NCI-H510A treated with DMSO at 0.1 percent for 48 hours (cell line): Measurements from ENCODE around the gene ETV7.

ENCODE experiments used
- DNase-seq: peaks from one replicate; lab custom pipeline; 2025; lab: John Stamatoyannopoulos, UW

Gene ETV7

DNA sequence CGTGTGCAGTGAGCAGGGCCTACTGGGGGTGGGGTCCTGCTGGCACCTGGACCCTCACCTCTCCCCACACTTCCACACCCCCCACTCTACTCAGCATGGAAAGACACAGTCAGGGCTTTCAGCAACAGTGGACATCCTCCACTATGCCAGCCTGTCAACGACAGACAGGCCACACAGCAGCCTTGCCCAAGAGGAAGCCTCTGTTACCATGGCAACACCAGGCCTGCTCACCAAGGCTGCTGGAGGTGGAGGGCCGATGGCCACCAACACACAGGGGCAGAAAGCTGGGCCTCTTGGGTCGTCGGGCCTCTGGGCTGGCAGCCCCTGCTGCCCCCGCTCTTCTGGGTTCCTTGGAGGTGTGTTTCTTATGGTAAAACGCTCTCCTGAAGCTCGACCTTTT is 64.4 kb downstream of the ETV7 start:
- DNase-seq: no peak

DNA sequence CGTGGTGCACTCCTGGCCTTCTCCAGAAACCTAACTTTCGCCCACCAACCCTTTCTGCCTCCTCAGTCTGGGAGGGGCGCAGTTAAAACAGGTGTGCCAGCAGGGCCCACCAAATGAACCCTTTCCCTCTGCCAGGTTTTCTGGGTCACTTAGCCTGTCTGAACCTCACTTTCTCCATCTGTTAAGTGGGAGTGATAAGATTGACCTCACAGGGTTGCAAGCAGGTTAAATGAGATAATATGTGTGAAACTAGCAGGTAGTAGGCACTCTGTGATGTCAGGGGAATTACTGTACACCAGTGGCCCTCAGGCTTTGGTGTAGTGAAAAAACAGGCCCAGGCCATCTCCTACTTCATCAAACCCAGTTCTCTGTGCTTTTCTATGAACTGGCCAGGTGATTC is 64.9 kb downstream of the ETV7 start:
- DNase-seq: no peak

DNA sequence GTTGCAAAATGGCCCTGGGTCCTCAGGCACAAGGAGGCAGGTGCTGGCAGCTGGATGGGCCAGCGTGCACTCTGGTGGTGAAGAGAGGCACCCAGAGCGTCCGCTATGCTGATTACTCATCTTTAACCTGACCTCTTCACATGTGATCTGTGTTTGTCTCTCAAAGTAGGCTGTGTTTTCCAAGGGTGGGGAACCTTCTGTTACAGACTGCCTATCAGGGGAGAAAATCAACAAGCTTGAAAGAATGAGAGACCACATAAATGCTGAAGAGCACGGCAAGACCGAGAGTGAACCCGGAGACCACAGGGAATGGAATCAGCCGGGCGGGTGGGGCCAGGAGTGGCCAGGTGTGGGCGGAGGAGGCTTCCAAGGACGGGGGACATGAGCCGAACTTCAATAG is 67.0 kb downstream of the ETV7 start:
- peak; percentile 93 for DNase-seq

DNA sequence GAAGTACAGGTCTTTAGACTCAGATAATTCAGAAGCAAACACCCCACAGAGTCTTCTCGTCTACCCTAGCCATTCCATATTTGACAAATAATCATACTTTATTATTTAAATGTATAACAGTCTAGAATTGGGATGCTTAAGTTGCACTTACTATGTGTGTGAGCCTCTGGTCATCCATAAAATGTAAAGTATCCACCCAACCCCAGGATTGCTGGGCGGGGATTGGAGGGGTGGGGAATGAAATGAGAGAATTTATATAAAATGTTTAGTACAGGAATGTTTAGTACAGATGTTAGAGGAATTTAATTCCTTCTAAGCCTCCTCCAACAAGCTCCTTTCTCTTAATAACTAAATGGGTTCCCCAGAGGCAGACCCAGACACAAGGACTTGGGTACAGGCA is 67.6 kb downstream of the ETV7 start:
- DNase-seq: no peak

DNA sequence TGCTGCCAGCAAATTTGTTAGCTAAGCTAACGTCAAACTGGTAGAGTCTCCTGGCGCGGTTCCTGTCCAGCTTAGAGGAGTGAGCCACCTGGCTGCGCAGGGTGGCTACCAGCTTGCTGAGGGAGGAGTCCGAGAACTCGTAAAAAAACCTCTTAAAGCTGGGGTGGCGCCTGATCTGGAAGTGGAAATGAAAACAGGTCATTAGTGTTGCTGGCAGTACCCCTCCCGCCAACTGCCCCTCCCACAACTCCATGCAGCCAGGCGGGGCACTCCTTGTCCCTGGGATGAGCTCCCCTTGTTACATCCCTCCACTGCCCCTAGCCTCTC is 68.1 kb downstream of the ETV7 start:
- peak; percentile 99 for DNase-seq

DNA sequence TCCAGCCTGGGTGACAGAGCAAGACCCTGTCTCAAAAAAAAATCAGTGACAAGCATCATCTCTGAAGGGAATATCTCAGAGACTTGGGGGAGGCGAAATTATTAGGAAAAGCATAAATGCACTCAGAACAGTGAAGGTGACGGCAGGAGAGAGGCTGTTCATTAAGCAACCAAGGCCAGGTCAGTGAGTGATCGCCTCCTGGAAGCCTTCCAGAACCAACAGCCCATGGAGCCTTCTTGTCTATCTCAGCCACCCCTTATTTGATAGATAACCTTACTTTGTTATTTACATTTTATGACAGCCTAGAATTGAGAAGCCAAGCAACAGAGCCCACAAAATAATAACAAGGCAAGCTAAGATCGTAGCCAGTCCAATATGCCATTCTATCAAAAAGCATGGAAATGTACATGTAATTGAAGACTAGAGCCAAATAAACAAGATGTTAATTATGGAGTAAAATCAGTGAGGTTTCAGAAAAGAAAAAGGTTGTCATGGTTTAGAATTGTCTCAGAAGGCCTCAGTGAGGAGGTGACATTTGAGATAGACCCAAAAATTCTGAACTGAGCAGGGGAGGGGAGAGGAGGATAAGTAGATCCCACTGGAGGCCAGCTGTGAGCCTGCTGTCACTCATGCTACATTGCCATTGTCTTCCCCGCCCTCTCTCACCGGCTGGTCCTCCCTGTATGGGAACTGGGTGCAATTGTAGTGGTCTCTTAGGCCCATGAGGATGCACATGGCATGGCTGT is 68.6 kb downstream of the ETV7 start:
- DNase-seq: peak; percentile 61

DNA sequence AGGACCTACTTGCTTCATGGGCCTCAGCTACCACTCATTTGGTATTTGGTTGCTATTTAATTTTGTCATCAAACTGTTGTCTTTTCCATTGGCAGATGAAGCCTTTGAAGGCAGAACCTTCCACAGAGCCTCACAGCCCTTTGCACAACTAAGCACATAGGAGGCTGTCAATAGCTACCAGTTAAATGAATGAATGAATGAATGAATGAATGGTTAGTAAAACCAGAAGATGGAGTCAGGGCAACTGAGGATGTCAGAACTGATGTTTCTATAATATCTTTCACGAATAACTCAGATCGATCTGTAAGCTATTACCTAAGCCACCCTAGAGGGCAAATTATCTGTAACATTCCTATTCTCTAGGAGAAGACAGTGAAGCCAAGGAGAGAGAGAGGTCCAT is 69.8 kb downstream of the ETV7 start:
- DNase-seq: no peak
